Mesenchymal stem cell (in vitro differentiated cells and primary cell): Measurements from ENCODE around the gene LRRC28.

Source experiments
- DNase-seq: peaks from one replicate; pipeline ENCODE4 v3.0.0-alpha.2; 2013
- H2AFZ ChIP-seq: one replicate; pipeline ENCODE4 v1.6.1; 2013; ENCODE audit warnings: low read depth, mild to moderate bottlenecking, control low read depth, inconsistent platforms, low read length, moderate library complexity
- H2AK5ac ChIP-seq: 2 replicates; pipeline ENCODE4 v1.6.1; 2013; ENCODE audit warnings: low read length, moderate library complexity, mild to moderate bottlenecking, inconsistent platforms; ENCODE audit not compliant: severe bottlenecking
- H2BK120ac ChIP-seq: one replicate; pipeline ENCODE4 v1.6.1; 2013; ENCODE audit warnings: low read depth, mild to moderate bottlenecking, inconsistent platforms, low read length, moderate library complexity
- H2BK12ac ChIP-seq, 2 experiments: one replicate each; pipeline ENCODE4 v1.6.1; 2013; ENCODE audit warnings: inconsistent platforms in 2 of 2, low read length in 2 of 2, mild to moderate bottlenecking in 2 of 2, moderate library complexity in 2 of 2, control low read depth in 1 of 2
- H2BK15ac ChIP-seq: one replicate; pipeline ENCODE4 v1.6.1; 2013; ENCODE audit warnings: mild to moderate bottlenecking, low read depth, inconsistent platforms; ENCODE audit not compliant: poor library complexity, severe bottlenecking
- H2BK5ac ChIP-seq: 2 replicates; pipeline ENCODE4 v1.6.1; 2013; ENCODE audit warnings: low read depth, mild to moderate bottlenecking, low read length, control low read depth, inconsistent platforms; ENCODE audit not compliant: poor library complexity, severe bottlenecking
- H3K14ac ChIP-seq, 2 experiments: one replicate each; pipeline ENCODE4 v1.6.1; 2013; ENCODE audit warnings: inconsistent platforms in 2 of 2, low read length in 2 of 2, control low read depth in 1 of 2, mild to moderate bottlenecking in 1 of 2, moderate library complexity in 1 of 2
- H3K18ac ChIP-seq, 2 experiments: one replicate each; pipeline ENCODE4 v1.6.1; 2013; ENCODE audit warnings: inconsistent platforms in 2 of 2, low read length in 2 of 2, control low read depth in 1 of 2, low read depth in 1 of 2, mild to moderate bottlenecking in 1 of 2
- H3K23ac ChIP-seq, 2 experiments: one replicate each; pipeline ENCODE4 v1.6.1; 2013; ENCODE audit warnings: inconsistent platforms in 2 of 2, low read length in 2 of 2, mild to moderate bottlenecking in 2 of 2, moderate library complexity in 2 of 2, control low read depth in 1 of 2
- H3K27ac ChIP-seq: 2 replicates; pipeline ENCODE4 v1.5.1; 2013; ENCODE audit warnings: mild to moderate bottlenecking, moderate library complexity, low read length, control low read depth, inconsistent platforms; ENCODE audit not compliant: poor library complexity, severe bottlenecking
- H3K27me3 ChIP-seq, 2 experiments: 2 replicates each; pipeline versions ENCODE4 v1.6.1 to v1.7.0; 2013; ENCODE audit warnings: low read length in 2 of 2, mild to moderate bottlenecking in 2 of 2, moderate library complexity in 2 of 2, control low read depth in 1 of 2, inconsistent platforms in 1 of 2; ENCODE audit not compliant: control insufficient read depth in 1 of 2, insufficient read depth in 1 of 2
- H3K36me3 ChIP-seq, 2 experiments: 2 replicates each; pipeline versions ENCODE4 v1.6.1 to v1.7.0; 2013; ENCODE audit warnings: low read length in 2 of 2, control low read depth in 1 of 2, inconsistent platforms in 1 of 2, low read depth in 1 of 2, mild to moderate bottlenecking in 1 of 2; ENCODE audit not compliant: insufficient read depth in 2 of 2, control insufficient read depth in 1 of 2
- H3K4ac ChIP-seq, 2 experiments: one replicate each; pipeline ENCODE4 v1.6.1; 2013; ENCODE audit warnings: inconsistent platforms in 2 of 2, low read length in 2 of 2, mild to moderate bottlenecking in 2 of 2, moderate library complexity in 2 of 2, control low read depth in 1 of 2, low read depth in 1 of 2
- H3K4me1 ChIP-seq: 2 replicates; pipeline ENCODE4 v1.6.1; 2013; ENCODE audit warnings: low read depth, low read length, control low read depth; ENCODE audit not compliant: control insufficient read depth, insufficient read depth
- H3K4me2 ChIP-seq: 2 replicates; pipeline ENCODE4 v1.6.1; 2013; ENCODE audit warnings: low read length, mild to moderate bottlenecking, inconsistent platforms; ENCODE audit not compliant: poor library complexity, severe bottlenecking
- H3K4me3 ChIP-seq, 2 experiments: 2 replicates each; pipeline versions ENCODE4 v1.5.1 to v1.7.0; 2013; ENCODE audit warnings: low read length in 2 of 2, mild to moderate bottlenecking in 2 of 2, control low read depth in 1 of 2, low read depth in 1 of 2; ENCODE audit not compliant: insufficient read depth in 1 of 2
- H3K79me1 ChIP-seq: replicated peaks from 2 replicates; pipeline ENCODE4 v1.6.1; 2013; ENCODE audit warnings: mild to moderate bottlenecking, control low read depth, low read length, inconsistent platforms; ENCODE audit not compliant: poor library complexity, severe bottlenecking
- H3K9ac ChIP-seq: 2 replicates; pipeline ENCODE4 v1.7.0; 2013; ENCODE audit warnings: mild to moderate bottlenecking, low read length, moderate library complexity
- H3K9me3 ChIP-seq: 2 replicates; pipeline ENCODE4 v1.7.0; 2013; ENCODE audit warnings: mild to moderate bottlenecking, low read length; ENCODE audit not compliant: control insufficient read depth
- H4K8ac ChIP-seq: one replicate; pipeline ENCODE4 v1.6.1; 2013; ENCODE audit warnings: inconsistent platforms, mild to moderate bottlenecking, low read length, moderate library complexity
- H4K91ac ChIP-seq: one replicate; pipeline ENCODE4 v1.6.1; 2013; ENCODE audit warnings: mild to moderate bottlenecking, low read length, inconsistent platforms
- WGBS: methylation state at CpG from one replicate; pipeline ENCODE4 v1.1.7; 2013; ENCODE audit warnings: mixed read lengths; 5-methylcytosine and 5-hydroxymethylcytosine counted together

The LRRC28 gene

DNA sequence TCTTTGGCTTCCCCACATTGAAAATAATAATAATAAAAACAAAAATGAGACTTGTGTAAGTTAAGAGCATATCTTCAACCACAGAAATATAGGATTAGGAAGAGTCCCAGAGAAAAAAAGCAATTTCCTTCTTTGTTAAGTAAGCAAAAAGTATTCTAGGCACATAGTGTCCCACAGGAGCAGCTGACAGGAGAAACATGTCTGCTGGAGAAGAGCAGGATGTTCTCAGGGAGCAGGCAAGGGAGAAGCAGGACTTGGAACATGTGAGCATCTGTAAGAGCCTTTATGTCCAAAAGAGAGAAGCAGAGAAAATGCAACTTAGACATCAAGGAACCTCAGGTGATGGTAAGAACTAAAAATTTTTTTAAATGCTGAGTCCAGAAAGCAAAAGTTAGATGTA is 40.9 kb upstream of the LRRC28 start:
- no peak for DNase-seq
- Histone ChIP-seq H3K4me2 (no peak overlapping the region), H2BK5ac (no peak overlapping the region), H4K8ac (no peak overlapping the region), H3K27me3 (no peaks in the 10 kb centered on the region), H3K36me3 (peaks cover 2 to 31% of the 10 kb centered on the region in 2 experiments), H3K4ac (no peak overlapping the region), H2BK15ac (no peak overlapping the region), H3K27ac (no peak overlapping the region), H3K9me3 (no peaks in the 10 kb centered on the region), H3K4me3 (no peak overlapping the region), H3K9ac (no peak overlapping the region), H3K4me1 (peaks cover 7% of the 10 kb centered on the region), H4K91ac (no peak overlapping the region), H2BK120ac (no peak overlapping the region), H2BK12ac (no peak overlapping the region), H3K18ac (no peak overlapping the region), H2AFZ (no peak overlapping the region), H2AK5ac (no peak overlapping the region), H3K79me1 (peaks cover 4% of the 10 kb centered on the region), H3K23ac (no peak overlapping the region), H3K14ac (no peak overlapping the region)

DNA sequence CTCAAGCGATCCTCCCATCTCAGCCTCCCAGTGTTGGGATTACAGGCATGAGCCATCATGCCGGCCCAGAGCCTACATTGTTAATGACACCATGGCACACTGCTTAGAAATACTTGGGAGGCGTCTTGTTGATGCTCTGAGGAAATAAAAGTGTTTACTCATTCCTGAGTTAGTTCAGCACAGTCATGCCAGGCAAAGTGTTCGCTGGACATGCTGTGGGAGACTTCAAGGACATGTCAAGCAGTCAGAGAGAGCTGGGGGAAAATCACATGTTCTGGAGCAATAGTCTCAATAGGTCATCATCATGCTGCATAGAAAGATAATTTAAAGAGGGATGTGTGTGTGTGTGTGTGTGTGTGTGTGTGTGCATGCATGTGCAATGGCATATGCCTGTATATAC is 39.4 kb upstream of the LRRC28 start:
- no peak overlapping the region for H3K9ac ChIP-seq
- H3K18ac ChIP-seq: peak overlapping the region in 1 of 2 experiments; percentile 56
- H4K91ac ChIP-seq: no peak overlapping the region
- H3K36me3 ChIP-seq: peaks cover 2 to 30% of the 10 kb centered on the region in 2 experiments
- no peaks in the 10 kb centered on the region for H3K9me3 ChIP-seq
- H3K27ac ChIP-seq: peak overlapping the region; percentile 29
- H2BK5ac ChIP-seq: no peak overlapping the region
- H3K27me3 ChIP-seq: no peaks in the 10 kb centered on the region
- H4K8ac ChIP-seq: no peak overlapping the region
- peaks cover 4% of the 10 kb centered on the region for H3K79me1 ChIP-seq
- peak overlapping the region; percentile 80 for H2BK15ac ChIP-seq
- H3K4me3 ChIP-seq: no peak overlapping the region
- H3K14ac ChIP-seq: no peak overlapping the region
- no peak overlapping the region for H2BK120ac ChIP-seq
- H3K4ac ChIP-seq: no peak overlapping the region
- no peak overlapping the region for H3K23ac ChIP-seq
- 32% methylated on average over 4 of the region's 4 CpGs for WGBS
- H2AFZ ChIP-seq: no peak overlapping the region
- H3K4me1 ChIP-seq: peaks cover 7% of the 10 kb centered on the region
- peak; percentile 94 for DNase-seq
- H2AK5ac ChIP-seq: no peak overlapping the region
- H3K4me2 ChIP-seq: no peak overlapping the region
- no peak overlapping the region for H2BK12ac ChIP-seq

DNA sequence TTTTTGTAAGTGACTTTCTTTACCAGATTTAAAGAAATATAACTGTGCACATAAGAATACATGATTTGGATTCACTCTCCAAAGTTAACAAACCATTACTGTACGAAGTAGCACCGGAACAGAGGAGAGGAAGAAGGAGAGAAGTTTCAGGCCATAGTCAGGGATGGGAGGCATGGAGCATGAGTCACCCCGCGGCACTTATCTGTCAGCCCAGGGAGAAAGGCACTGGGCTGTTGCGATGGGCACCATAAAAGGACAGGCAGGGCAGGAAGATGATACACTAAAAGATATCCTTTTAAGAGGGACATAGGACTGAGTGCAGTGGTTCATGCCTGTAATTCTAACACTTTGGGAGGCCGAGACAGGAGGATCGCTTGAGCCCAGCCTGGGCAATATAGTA is 38.9 kb upstream of the LRRC28 start:
- Histone ChIP-seq H3K79me1 (peaks cover 4% of the 10 kb centered on the region), H3K27ac (peak overlapping the region; percentile 73), H3K4me1 (peaks cover 7% of the 10 kb centered on the region), H2BK5ac (no peak overlapping the region), H3K4me2 (no peak overlapping the region), H2BK12ac (peak overlapping the region; percentile 49 to 56), H3K4me3 (no peak overlapping the region), H3K18ac (no peak overlapping the region), H2BK15ac (no peak overlapping the region), H2AK5ac (no peak overlapping the region), H4K91ac (no peak overlapping the region), H3K14ac (no peak overlapping the region), H3K23ac (no peak overlapping the region), H3K36me3 (peaks cover 2 to 31% of the 10 kb centered on the region in 2 experiments), H4K8ac (no peak overlapping the region), H3K9me3 (no peaks in the 10 kb centered on the region), H2BK120ac (no peak overlapping the region), H3K27me3 (no peaks in the 10 kb centered on the region), H2AFZ (no peak overlapping the region), H3K9ac (no peak overlapping the region), H3K4ac (peak overlapping the region in 1 of 2 experiments; percentile 35)
- WGBS: 14% methylated on average over 7 of the region's 7 CpGs
- DNase-seq: peak; percentile 89

DNA sequence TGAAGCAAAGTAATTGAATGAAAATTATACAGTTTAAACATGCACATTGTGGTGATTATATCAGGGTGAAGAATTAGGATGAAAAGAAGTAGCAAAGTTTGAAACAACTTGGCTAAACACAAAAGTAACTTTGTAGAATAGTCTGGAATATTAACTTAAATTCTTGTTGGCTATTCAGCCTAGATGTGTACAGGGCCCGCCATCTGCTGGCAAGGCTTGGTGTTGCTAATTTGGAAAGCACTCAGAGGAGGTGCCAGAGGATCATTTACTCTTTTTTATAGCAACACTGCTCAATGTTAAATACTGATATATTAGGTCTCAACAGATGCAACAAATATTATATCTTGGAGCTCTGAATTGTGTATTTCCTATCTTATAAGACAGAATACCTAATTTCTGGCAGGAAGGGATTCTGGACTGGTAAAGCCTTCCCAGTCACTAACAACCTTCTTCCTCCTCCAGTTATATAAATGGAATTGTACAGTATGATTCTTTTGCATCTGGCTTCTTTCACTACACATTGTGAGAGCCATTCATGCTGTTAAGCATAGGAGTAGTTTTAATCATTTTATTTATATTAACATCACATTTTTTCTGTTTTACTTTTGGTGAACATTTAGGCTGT is 38.0 kb upstream of the LRRC28 start:
- H3K4me1 ChIP-seq: peaks cover 7% of the 10 kb centered on the region

More for the DNA sequence above, 38.0 kb upstream of the LRRC28 start:
- no CpG with 5 or more reads among the region's 1 CpG for WGBS
- Histone ChIP-seq H3K9ac (no peak overlapping the region), H2BK12ac (no peak overlapping the region), H2BK5ac (no peak overlapping the region), H3K18ac (no peak overlapping the region), H2AFZ (no peak overlapping the region), H4K91ac (no peak overlapping the region), H3K9me3 (no peaks in the 10 kb centered on the region), H3K36me3 (peaks cover 5 to 36% of the 10 kb centered on the region in 2 experiments), H2BK15ac (no peak overlapping the region), H2BK120ac (no peak overlapping the region), H3K14ac (no peak overlapping the region), H4K8ac (no peak overlapping the region), H2AK5ac (no peak overlapping the region), H3K4ac (no peak overlapping the region), H3K23ac (no peak overlapping the region), H3K79me1 (peaks cover 4% of the 10 kb centered on the region), H3K27me3 (no peaks in the 10 kb centered on the region), H3K4me3 (no peak overlapping the region), H3K27ac (no peak overlapping the region), H3K4me2 (no peak overlapping the region)
- peak; percentile 76 for DNase-seq
